Measurements from ENCODE around the gene SLC45A1. TPM values are rescaled to one million over a fixed set of nuclear protein-coding genes. Genes with fewer than 3 reads are reported as not detected.

Gene SLC45A1
- polyA plus RNA-seq, 5 donors: 0.37 to 0.91 (median 0.66) TPM

DNA sequence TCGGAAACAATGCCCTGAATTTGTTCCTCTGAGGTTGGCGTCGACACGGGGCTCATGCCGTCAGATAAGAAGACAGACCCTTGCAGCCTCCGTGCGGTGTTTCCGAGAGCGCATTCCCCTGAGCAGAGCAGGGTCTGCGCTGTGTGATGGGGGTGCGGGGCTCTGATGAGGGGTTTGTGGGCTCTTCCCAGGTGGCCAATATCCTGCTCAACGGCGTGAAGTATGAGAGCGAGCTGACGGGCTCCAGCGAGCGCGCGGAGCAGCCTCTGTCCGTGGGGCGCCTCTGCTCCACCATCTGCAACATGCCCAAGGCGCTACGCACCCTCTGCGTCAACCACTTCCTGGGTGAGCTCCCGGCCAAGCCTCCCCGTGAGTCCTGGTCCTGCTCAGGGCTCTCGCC, 17.3 kb downstream of the SLC45A1 start:
- no peak for DNase-seq

- DNase-seq: no peak
Observed at GRCh38 chr1:8337776-8338525, 20.0 kb downstream of the SLC45A1 start.

GRCh38 chr1:8338526-8339202, 20.8 kb downstream of the SLC45A1 start:
- no peak for DNase-seq

DNA sequence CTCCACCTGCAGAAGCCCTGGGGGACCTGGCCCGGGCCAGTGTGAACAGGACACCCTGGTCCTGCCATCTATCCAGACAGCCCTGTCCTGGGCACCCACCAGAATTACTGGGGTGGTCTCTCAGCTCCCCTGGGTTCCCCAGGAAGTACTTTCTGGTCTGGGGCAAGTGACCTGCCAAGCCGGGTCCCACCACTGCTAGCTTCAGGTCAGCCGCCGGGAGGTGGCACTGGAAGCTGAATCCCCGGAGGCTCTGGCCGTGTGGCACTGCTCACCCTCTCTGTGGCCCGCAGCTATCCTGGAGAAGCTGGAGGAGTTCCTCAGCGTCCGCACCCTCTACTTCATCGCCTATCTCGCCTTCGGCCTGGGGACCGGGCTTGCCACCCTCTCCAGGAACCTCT, 21.3 kb downstream of the SLC45A1 start:
- no peak for DNase-seq

DNA sequence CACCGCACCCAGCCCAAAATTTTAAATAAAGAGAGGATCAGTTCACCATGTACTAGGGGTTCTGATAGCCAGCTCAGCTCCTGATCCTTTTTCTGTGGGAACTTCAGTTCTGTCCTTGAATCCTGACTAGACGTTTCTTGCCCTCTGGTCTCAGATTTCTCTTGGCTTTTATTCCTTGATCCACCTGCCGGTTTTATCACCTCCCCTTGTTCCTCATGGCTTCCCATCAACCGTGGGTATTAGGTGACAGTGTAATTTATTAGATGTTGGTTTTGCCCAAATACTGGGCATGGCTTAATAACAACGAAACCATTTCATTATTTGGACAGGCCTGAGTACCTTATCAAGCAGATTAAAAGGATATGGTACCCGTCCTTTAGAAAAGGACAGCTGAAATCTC, 22.5 kb downstream of the SLC45A1 start:
- no peak for DNase-seq

DNA sequence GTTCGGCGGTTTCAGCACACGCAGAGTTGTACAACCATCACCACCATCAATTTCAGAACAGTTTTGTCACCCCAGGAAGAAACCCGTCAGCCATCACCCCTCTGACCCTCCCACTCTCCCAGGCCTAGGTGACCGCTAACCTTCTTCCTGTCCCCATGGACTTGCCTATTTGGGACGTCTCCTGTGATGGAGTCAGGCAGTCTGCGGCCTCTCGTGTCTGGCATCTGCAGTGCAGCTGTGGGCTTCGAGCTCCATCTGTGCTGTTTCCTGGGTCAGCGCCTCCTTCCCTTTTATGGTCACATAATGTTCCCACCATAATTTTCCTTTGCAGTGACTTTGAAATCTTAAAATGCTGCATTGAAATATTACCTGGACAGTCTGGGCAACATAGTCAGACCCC, 24.4 kb downstream of the SLC45A1 start:
- no peak for DNase-seq

DNA sequence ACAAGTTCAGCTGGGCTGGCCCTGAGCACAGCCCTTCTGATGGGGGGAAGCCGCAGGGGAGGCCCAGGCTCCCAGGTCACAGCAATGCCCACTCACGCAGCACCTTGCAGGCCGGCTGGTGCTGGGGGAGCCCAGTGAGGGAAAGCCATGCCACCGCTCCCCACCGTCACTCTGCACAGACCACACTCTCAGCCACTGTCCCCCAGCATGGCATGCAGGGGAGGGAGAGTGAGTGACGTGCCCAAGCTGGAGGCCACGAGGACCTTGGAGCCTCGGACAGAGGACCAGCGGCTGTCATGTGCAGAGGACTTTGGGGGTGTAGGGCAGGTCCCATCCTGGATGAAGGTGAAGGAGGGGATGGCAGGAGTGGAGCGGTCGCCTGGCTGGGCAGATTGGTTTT, 25.1 kb downstream of the SLC45A1 start:
- no peak for DNase-seq

DNA sequence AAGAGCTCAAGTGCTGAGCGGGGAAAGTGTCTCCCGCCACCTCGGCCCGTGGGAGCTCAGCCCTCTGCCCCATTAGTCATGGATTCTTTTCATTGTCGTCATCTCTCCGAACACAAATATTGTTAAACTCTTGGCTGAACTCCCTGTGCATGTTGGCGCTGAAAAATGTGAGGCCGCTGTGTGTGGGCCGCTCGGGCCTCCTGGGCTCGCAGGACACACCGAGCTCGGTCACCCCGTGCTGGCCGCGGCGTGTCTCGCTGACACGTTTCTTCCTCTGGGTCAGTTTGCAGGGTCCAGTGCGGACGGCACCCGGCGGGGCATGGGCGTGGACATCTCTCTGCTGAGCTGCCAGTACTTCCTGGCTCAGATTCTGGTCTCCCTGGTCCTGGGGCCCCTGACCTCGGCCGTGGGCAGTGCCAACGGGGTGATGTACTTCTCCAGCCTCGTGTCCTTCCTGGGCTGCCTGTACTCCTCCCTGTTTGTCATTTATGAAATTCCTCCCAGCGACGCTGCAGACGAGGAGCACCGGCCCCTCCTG, 25.6 kb downstream of the SLC45A1 start:
- DNase-seq: peak; percentile 80 to 85

DNA sequence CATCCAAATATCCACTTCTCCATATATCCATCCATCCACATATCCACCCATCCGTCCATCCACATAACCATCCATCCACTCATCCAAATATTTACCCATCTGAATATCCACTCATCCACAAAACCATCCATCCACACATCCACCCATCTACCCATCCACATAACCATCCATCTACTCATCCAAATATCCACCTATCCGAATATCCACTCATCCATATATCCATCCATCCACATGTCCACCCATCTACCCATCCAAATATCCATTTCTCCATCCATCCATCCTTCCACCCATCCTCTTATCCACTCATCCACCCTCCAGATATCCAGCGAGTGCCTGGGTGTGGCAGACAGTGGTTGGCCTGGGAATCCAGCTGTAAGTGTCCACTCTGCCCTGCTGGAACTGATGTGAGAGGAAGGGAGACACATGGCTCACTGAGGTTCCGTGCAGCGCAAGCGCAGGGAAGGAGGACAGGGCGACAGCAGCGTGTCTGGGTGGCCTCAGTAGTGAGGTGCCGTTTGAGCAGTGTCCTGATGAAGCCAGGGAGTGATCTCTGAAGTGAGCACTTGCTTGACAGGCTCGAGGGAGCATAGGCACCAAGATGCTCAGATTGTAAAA, 27.1 kb downstream of the SLC45A1 start:
- no peak for DNase-seq

DNA sequence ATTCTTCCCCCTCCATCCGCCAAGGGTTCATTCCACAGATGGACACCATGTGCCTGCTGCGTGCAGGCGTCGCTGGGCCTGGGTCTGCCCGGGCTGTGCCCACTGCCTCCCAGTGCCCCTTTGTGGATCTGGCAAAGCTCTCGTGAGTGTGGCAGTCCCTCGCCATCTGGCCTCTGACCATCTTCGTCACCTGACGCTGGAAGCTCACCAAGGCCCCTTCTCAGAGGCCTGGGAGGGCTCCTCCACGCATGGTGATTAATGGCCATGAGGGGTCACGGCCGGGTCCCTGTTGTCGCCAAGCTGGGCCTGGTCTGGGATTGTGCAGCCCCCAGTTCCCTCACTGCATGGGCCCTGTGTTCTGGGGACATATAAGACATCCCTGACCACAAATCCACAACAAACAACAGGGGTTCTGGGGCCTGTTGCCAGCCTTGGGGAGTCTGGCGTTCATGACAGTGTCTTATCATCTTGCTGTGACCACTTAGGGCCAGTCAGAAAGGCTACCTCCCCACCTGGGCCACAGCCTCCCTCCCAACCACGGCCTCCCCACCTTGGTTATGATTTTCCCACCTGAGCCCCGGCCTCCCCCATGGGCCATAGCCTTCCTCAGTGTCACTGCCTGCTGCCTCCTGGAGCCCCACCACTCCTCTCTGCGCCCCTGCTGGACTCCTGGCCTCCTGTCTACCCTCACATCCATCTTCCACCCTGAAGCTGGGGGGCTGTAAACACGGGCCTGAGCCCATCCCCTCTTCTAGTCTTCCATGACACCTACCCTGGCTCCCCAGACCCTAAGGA, 27.9 kb downstream of the SLC45A1 start:
- no peak for DNase-seq

- DNase-seq: no peak
Observed at GRCh38 chr1:8347635-8348034, 29.7 kb downstream of the SLC45A1 start.

DNA sequence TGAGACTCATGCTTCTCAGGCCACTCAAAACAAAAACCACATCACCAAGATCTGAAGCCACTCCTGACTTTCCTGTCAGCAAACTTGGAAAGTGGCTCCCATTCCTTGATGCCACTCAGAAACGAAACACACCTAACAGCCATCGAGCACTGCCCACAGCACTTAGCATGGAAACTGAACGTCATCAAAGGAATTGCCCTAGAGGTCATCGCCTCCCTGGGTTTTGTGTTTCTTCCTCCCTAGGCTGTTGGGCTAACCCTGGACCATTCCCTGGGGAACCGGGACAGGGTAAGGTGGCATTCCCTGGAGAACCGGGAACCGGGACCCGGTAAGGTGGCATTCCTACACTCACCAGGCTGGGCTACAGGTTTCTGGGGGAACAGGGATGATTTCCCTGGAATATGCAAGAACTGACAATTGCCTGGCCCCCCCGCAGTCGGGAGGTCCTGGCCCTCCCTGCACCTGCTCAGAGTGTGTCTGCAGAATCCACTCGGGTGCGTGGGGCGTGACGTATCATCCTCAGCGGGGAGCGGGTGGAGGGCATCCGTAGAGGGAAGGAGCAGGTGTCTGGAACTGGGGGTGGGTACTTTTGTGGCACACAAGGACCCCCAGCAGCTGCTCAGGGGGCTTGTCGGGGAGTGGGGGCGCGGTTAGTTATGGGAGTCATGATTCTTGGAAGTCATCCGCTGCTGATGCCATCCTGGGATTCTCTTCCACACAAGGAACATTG, 30.3 kb downstream of the SLC45A1 start:
- no peak for DNase-seq

DNA sequence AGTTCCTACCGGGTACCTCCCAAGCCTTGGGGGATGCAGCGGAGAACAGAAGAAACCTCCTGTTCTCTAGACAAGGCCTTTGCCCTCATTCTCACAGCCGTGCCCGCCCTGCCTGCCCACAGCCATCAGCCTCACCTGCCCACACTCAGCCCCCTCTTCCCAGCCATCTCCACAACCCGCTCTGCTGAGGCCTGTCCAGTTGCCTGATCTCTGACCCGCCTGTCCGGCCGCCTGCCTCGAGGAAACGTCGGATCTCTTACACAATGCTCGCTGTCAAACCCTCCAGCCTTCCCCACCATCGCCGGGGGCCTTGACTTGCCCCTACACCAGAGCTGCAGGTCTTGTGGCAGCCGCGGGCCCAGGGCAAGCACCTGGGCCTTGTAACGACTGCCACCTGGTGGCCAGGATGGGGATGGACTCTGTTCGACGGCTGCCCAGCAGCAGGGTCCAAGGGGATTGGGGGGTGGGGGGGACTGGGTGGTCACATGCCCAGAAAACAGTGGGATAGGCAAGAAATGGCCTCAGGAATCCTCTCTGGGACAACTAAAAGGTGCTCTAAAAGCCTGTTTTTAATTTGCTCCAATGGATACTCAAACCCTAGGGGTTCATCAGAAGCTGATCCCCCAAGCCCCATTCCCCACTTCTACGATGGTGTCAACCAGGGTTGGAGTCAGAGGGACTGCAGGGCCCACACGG, 31.0 kb downstream of the SLC45A1 start:
- DNase-seq: peak; percentile 62 to 63

DNA sequence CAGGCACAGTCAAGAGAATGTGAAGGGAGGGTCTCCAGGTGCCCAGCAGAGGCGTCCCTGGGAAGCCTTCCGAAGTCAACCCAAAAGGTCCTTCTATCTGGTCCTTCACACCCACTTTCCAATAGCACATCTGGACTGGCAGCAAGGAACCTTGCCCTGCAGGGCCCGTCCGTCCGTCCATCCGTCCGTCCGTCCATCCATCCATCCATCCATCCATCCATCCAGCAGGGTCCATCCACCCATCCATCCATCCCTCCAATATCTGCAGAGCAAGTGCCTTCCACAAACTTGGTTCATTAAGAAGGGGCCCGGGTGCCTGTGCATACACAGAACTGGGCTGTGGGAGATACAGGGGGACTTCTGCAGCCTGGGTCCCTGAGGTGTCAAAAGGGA, 31.6 kb downstream of the SLC45A1 start:
- no peak for DNase-seq

- no peak for DNase-seq
Observed at GRCh38 chr1:8349961-8350360, 32.0 kb downstream of the SLC45A1 start.

DNA sequence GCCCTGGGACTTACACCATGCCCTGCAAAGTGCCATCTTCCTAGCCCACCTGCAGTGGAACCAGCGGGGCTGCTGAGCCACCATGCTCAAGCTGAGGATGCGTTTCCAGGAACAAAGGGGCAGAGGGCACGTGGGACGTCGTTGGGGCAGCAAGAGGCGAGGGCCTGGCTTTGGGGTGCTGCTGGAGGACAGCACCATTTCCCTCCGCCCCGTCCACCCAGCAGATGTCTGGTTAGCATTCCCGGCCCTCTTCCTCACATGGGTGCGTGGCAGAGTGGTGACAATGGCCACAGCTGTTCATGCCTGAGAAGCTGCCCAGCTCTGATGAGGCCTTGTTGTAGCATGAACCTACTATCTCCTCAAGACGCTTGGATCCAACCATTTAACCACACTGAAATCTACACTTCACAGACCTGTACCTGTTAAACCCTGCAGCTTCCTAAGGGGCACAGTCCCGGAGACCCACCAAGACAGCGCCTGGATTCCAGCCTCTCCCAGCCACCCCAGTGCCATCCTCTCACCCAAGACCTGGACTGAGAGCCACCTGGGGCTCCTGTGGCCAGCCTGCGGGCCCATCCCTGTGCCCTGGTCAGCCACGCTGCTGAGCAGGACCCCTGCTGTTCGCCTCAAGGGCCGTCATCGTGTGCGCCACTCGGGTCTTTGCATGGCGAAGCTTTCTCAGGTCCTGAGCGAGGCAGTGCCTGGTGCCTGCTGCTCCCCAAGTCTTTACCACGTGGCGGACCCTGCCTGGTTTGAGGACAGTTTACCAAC, 33.2 kb downstream of the SLC45A1 start:
- no peak for DNase-seq

DNA sequence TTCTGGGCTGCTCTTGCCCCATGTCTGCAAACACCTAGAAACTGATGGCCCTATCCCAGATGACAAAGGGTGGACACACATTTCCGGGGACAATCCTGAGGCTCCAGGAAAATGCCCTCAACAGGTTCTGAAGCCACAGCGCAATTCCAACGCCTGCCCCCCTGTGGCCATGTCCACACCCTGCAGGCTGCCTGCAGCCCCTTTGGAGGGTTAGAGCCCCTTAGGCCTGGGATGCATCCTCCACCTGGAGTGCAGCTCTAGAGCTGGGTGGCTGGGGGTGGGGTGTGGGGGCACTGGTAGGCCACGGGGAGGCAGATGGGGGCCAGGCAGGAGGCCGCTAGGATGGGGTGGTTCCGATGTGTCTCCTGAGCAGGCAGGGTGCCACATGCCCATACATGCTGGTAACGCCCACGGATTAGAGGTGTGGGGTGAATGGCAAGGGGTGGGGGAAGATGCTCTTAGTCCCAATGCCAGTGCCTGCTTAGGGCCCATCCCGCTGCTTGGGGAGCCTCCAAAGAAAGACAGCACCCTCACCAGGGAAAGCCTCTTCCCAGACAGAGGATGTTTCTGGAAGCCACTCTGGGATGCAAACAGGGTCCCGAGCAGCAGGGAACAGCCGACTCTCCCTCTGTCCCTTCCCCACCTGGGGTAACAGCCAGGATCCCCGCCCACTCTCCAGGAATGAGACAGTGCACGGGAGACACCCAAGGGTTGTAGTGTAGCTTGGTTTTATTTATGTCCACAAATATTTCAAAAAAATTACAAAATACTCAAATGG, 34.0 kb downstream of the SLC45A1 start:
- DNase-seq: no peak

GRCh38 chr1:8352471-8352845, 34.5 kb downstream of the SLC45A1 start:
- no peak for DNase-seq
